Measurements from ENCODE around the gene JARID2. TPM values are rescaled to one million over a fixed set of nuclear protein-coding genes. Genes with fewer than 3 reads are reported as not detected.

The JARID2 gene
- total and polyA plus RNA-seq, 2 of the 13 experiments (the other 11 are each of a cell fraction or from before 2014, with no cell fraction given): 7.5 to 10.3 TPM

GRCh38 chr6:15279047-15279661, 33.3 kb downstream of the JARID2 start (continued):
- TF ChIP-seq ZNF607 (CRISPR knock-in tag; IDR thresholded peaks at IDR 0.05; ENCODE audit: borderline replicate concordance) (no peak), ZNF234 (CRISPR knock-in tag; conservative IDR thresholded peaks at IDR 0.05) (no peak), NCOA1 (CRISPR knock-in tag; IDR thresholded peaks at IDR 0.05) (no peak), FOXJ3 (CRISPR knock-in tag; IDR thresholded peaks at IDR 0.05; ENCODE audit: borderline replicate concordance) (0 out of 2 replicates have a peak, but pooled peaks have one; percentile 38), GFI1 (CRISPR knock-in tag; IDR thresholded peaks at IDR 0.05; ENCODE audit: borderline replicate concordance) (peak; percentile 87), NFYB (CRISPR knock-in tag; IDR thresholded peaks at IDR 0.05) (no peak), JUN (CRISPR knock-in tag; IDR thresholded peaks at IDR 0.05) (peak; percentile 51; the same call in 1 of the 2 replicates), TIGD3 (CRISPR knock-in tag; IDR thresholded peaks at IDR 0.05; ENCODE audit: borderline replicate concordance) (no peak), ZNF780A (CRISPR knock-in tag; IDR thresholded peaks at IDR 0.05) (no peak), CEBPB (IDR thresholded peaks at IDR 0.05; ENCODE audit: borderline replicate concordance, low read depth, low read length) (no peak), FOXP4 (CRISPR knock-in tag; IDR thresholded peaks at IDR 0.05) (peak; percentile 37; the same call in 1 of the 2 replicates), MEIS2 (CRISPR knock-in tag; IDR thresholded peaks at IDR 0.05) (no peak), ZNF569 (CRISPR knock-in tag; IDR thresholded peaks at IDR 0.05; ENCODE audit: borderline replicate concordance) (no peak), HBP1 (CRISPR knock-in tag; IDR thresholded peaks at IDR 0.05; ENCODE audit: low read depth) (no peak), LCORL (IDR thresholded peaks at IDR 0.05) (no peak), LCORL (CRISPR knock-in tag; IDR thresholded peaks at IDR 0.05) (no peak), JUNB (CRISPR knock-in tag; IDR thresholded peaks at IDR 0.05; ENCODE audit: borderline replicate concordance) (0 out of 2 replicates have a peak, but pooled peaks have one; percentile 26), NCOR1 (IDR thresholded peaks at IDR 0.05; ENCODE audit: borderline replicate concordance, low read length) (0 out of 2 replicates have a peak, but pooled peaks have one; percentile 24), TCF7 (IDR thresholded peaks at IDR 0.05; ENCODE audit: low read depth) (no peak), KMT2B (CRISPR knock-in tag; IDR thresholded peaks at IDR 0.05) (no peak), GATAD2A (CRISPR knock-in tag; IDR thresholded peaks at IDR 0.05) (peak; percentile 69), SOX6 (IDR thresholded peaks at IDR 0.05) (no peak), SOX6 (CRISPR knock-in tag; IDR thresholded peaks at IDR 0.05) (peak; percentile 59), ZSCAN30 (CRISPR knock-in tag; IDR thresholded peaks at IDR 0.05) (no peak), DNMT3B (CRISPR knock-in tag; conservative IDR thresholded peaks at IDR 0.05) (no peak), TFE3 (CRISPR knock-in tag; IDR thresholded peaks at IDR 0.05) (no peak), KLF12 (CRISPR knock-in tag; IDR thresholded peaks at IDR 0.05; ENCODE audit: borderline replicate concordance) (no peak)

All from HepG2 (cell line).